ENCODE results near the gene CCDC148. TPM values are rescaled to one million over a fixed set of nuclear protein-coding genes. Genes with fewer than 3 reads are reported as not detected.

CCDC148 gene
- total RNA-seq, 1 donor from 2014 or later = 1.8 TPM

DNA sequence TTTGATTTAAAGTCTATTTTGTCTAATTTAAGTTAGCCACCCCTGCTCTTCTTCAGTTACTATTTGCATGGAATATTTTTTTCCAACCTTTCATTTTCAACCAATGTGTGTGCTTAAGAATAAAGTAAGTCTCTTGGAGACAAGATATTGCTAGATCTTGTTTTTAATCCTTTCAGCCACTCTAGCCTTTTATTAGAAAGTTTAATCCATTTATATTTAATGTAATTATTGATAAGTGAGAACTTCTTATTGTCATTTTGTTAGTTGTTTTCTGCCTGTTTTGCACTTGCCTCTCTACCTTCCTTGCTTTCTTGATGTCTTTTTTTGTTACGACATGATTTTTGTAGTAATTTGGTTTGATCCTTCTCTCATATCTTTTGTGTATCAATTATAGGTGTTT lies 46.4 kb downstream of the CCDC148 start:
- Mint-ChIP-seq H3K27ac (ENCODE audit: unreplicated experiment) (no peak overlapping the region), H3K36me3 (ENCODE audit: unreplicated experiment) (peaks cover 9% of the 10 kb centered on the region), H3K4me3 (ENCODE audit: unreplicated experiment) (no peak overlapping the region), H3K4me1 (ENCODE audit: low read depth, unreplicated experiment) (peaks cover 16% of the 10 kb centered on the region), H3K27me3 (ENCODE audit: unreplicated experiment) (peaks cover 6% of the 10 kb centered on the region), H3K9me3 (ENCODE audit: unreplicated experiment) (peaks cover 9% of the 10 kb centered on the region)
- no peak for DNase-seq
- TF ChIP-seq, protein P1, sequence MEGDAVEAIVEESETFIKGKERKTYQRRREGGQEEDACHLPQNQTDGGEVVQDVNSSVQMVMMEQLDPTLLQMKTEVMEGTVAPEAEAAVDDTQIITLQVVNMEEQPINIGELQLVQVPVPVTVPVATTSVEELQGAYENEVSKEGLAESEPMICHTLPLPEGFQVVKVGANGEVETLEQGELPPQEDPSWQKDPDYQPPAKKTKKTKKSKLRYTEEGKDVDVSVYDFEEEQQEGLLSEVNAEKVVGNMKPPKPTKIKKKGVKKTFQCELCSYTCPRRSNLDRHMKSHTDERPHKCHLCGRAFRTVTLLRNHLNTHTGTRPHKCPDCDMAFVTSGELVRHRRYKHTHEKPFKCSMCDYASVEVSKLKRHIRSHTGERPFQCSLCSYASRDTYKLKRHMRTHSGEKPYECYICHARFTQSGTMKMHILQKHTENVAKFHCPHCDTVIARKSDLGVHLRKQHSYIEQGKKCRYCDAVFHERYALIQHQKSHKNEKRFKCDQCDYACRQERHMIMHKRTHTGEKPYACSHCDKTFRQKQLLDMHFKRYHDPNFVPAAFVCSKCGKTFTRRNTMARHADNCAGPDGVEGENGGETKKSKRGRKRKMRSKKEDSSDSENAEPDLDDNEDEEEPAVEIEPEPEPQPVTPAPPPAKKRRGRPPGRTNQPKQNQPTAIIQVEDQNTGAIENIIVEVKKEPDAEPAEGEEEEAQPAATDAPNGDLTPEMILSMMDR (IDR thresholded peaks at IDR 0.05; ENCODE audit: partially characterized antibody, unreplicated experiment) = no peak

DNA sequence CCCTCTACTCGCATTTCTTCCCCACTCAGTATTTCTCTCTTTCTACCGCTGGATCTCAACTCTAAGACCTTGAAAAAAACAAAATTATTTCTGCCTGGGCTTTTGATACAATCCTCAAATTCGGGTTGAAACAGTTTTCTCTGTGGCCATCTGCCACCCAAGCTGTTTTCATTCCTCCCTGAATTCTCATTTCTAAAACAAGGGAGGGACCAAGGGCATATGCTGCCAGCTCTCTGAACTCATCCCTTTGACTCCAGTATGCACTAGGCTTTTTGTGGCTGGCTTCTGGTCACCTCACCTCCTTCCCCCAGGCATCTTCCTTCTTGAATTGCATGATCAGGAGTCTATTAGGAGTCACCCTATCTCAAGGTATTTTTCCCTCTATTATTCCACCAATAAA lies 49.5 kb downstream of the CCDC148 start:
- TF ChIP-seq, protein P1 (IDR thresholded peaks at IDR 0.05; ENCODE audit: partially characterized antibody, unreplicated experiment) = no peak
- Mint-ChIP-seq H3K4me1 (ENCODE audit: low read depth, unreplicated experiment) (peaks cover 14% of the 10 kb centered on the region), H3K9me3 (ENCODE audit: unreplicated experiment) (peaks cover 9% of the 10 kb centered on the region), H3K27ac (ENCODE audit: unreplicated experiment) (peak overlapping the region; percentile 99), H3K4me3 (ENCODE audit: unreplicated experiment) (peak overlapping the region; percentile 28), H3K27me3 (ENCODE audit: unreplicated experiment) (peaks cover 6% of the 10 kb centered on the region), H3K36me3 (ENCODE audit: unreplicated experiment) (peaks cover 9% of the 10 kb centered on the region)
- DNase-seq = no peak

DNA sequence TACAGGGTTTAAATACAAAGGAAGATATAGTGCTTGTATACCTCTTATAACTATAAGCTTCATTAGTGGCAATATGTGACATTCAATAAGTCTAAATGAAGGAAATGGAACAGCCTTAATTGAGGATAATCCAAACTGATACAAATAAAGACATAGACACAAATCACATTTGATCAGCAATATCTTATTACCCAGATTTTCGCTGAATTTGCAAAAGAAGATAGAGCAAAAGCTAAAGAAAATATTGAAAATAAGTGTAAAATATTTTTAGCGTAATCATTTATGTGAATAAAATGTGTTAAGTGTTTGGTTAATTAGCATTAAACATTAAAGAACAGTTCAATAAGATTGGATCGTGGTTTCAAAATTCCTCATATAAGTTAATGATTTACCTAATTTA lies 51.2 kb downstream of the CCDC148 start:
- TF ChIP-seq, protein P1 (IDR thresholded peaks at IDR 0.05; ENCODE audit: partially characterized antibody, unreplicated experiment) = no peak
- H3K4me3 Mint-ChIP-seq (ENCODE audit: unreplicated experiment) = no peak overlapping the region
- H3K9me3 Mint-ChIP-seq (ENCODE audit: unreplicated experiment) = peaks cover 6% of the 10 kb centered on the region
- H3K27me3 Mint-ChIP-seq (ENCODE audit: unreplicated experiment) = peaks cover 7% of the 10 kb centered on the region
- H3K4me1 Mint-ChIP-seq (ENCODE audit: low read depth, unreplicated experiment) = peaks cover 14% of the 10 kb centered on the region
- DNase-seq = no peak
- H3K36me3 Mint-ChIP-seq (ENCODE audit: unreplicated experiment) = no peaks in the 10 kb centered on the region
- no peak overlapping the region for H3K27ac Mint-ChIP-seq (ENCODE audit: unreplicated experiment)

DNA sequence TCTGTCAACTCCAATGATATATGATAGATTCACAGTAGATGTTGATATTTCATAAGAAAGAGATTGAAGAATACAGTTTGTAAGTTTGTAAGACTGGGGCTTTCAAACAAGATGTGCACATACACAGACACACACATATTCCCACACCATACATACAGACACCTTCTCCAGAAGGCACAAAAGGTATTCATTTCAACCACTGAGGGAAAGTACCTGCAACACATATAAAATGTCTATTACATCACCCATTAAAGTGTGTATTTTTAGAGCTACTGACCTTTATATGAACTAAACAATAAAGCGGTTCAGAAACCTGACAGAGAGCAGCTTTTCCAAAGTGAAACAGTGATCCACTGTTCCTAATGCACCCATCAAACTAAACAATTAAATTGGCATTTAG lies 53.3 kb downstream of the CCDC148 start:
- peaks cover 7% of the 10 kb centered on the region for H3K27me3 Mint-ChIP-seq (ENCODE audit: unreplicated experiment)
- H3K4me1 Mint-ChIP-seq (ENCODE audit: low read depth, unreplicated experiment) = peaks cover 14% of the 10 kb centered on the region
- no peak for DNase-seq
- TF ChIP-seq, protein P1 (IDR thresholded peaks at IDR 0.05; ENCODE audit: partially characterized antibody, unreplicated experiment) = no peak
- no peak overlapping the region for H3K4me3 Mint-ChIP-seq (ENCODE audit: unreplicated experiment)
- H3K36me3 Mint-ChIP-seq (ENCODE audit: unreplicated experiment) = no peaks in the 10 kb centered on the region
- H3K27ac Mint-ChIP-seq (ENCODE audit: unreplicated experiment) = no peak overlapping the region
- H3K9me3 Mint-ChIP-seq (ENCODE audit: unreplicated experiment) = peaks cover 9% of the 10 kb centered on the region

DNA sequence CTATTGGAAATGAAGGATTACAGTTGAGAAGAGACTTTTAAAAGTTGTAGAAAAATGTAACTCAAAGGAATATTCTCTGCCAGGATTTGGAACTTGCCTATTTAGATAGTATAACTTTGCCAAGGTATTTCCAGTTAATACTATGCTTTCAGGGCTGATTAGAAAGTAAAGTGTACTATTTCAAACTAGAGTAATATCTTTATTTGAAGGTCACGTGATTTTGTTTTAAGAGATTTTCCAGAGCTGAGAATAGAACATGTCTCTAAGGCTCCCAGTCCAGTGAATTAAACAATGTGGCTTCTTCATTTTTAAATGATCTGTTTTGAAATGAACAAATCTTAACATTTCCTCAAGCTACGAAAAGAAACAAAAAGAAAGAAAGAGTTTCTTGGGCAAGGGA lies 53.9 kb downstream of the CCDC148 start:
- TF ChIP-seq, protein P1 (IDR thresholded peaks at IDR 0.05; ENCODE audit: partially characterized antibody, unreplicated experiment) = no peak
- no peaks in the 10 kb centered on the region for H3K36me3 Mint-ChIP-seq (ENCODE audit: unreplicated experiment)
- H3K9me3 Mint-ChIP-seq (ENCODE audit: unreplicated experiment) = peaks cover 9% of the 10 kb centered on the region
- peaks cover 7% of the 10 kb centered on the region for H3K27me3 Mint-ChIP-seq (ENCODE audit: unreplicated experiment)
- peaks cover 14% of the 10 kb centered on the region for H3K4me1 Mint-ChIP-seq (ENCODE audit: low read depth, unreplicated experiment)
- no peak overlapping the region for H3K4me3 Mint-ChIP-seq (ENCODE audit: unreplicated experiment)
- H3K27ac Mint-ChIP-seq (ENCODE audit: unreplicated experiment) = no peak overlapping the region
- DNase-seq = no peak

Data from glutamatergic neuron (in vitro differentiated cells).